Activated CD4-positive, alpha-beta T cell treated with anti-CD3 and anti-CD28 coated beads, Interleukin-2, amount 10 ng/mL, durations not matched to agents 7 days and 5 days (primary cell): Measurements from ENCODE around the gene RDH12. TPM values are rescaled to one million over a fixed set of nuclear protein-coding genes. Genes with fewer than 3 reads are reported as not detected.
"Not testable (repeated sequence)": the region's sequence is repeated elsewhere in the genome, so short reads cannot be mapped to it uniquely, and the experiment has no call there.

Experiments
- CTCF ChIA-PET: fragments of 350-600 bp; sonication (Branson Sonifier 250); formaldehyde crosslinking; loops from one replicate; lab custom pipeline; 2021; ENCODE audit warnings: antibody characterized with exemption; lab: Charles Lee
- POLR2A ChIA-PET: fragments of 350-600 bp; sonication (Branson Sonifier 250); formaldehyde crosslinking; loops from one replicate; lab custom pipeline; 2021; ENCODE audit warnings: antibody characterized with exemption; lab: Charles Lee
- DNase-seq: peaks from one replicate; pipeline ENCODE4 v3.0.0-alpha.2; 2020
- H3K27ac Mint-ChIP-seq: one replicate; pipeline ENCODE4 v1.8.0; 2021; ENCODE audit warnings: mild to moderate bottlenecking, moderate library complexity, mixed read lengths
- H3K27me3 Mint-ChIP-seq: one replicate; pipeline ENCODE4 v1.8.0; 2021; ENCODE audit warnings: mixed read lengths
- H3K36me3 Mint-ChIP-seq: one replicate; pipeline ENCODE4 v1.8.0; 2021; ENCODE audit warnings: low read depth, mixed read lengths
- H3K4me1 Mint-ChIP-seq: one replicate; pipeline ENCODE4 v1.8.0; 2021; ENCODE audit warnings: mixed read lengths
- H3K4me3 Mint-ChIP-seq: one replicate; pipeline ENCODE4 v1.8.0; 2021; ENCODE audit warnings: mild to moderate bottlenecking, moderate library complexity, mixed read lengths
- H3K9me3 Mint-ChIP-seq: one replicate; pipeline ENCODE4 v1.8.0; 2021; ENCODE audit warnings: mixed read lengths
- total RNA-seq, 2 experiments: library from RNA; stranded (reverse); gene quantifications; one replicate each; pipeline ENCODE4 v1.2.3, GENCODE V29; 2021

RDH12 gene
- total RNA-seq, 2 experiments from 2014 or later: not detected

DNA sequence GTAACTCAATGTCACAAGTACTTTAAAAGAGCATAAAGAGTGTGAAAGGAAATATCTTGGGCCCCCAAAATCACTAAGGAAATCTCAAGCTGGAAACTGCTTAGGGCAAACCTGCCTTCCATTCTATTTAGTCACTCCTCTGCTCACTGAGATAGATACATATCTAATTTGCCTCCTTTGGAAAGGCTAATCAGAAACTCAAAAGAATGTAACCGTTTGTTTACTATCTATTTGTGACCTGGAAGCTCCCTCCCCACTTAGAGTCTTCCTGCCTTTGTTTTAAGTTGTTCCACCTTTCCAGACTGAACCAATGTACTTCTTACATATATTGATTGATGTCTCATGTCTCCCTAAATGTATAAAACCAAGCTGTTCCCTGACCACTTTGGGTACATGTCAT lies 8.1 kb downstream of the RDH12 start:
- H3K27me3 Mint-ChIP-seq, DNase-seq, H3K4me3 Mint-ChIP-seq, H3K4me1 Mint-ChIP-seq, H3K36me3 Mint-ChIP-seq, H3K27ac Mint-ChIP-seq, POLR2A ChIA-PET: not testable (repeated sequence)
- CTCF ChIA-PET: interaction anchor here (0.6 kb wide), 2 partner anchors 70 to 284 kb away, joined by 3 read pairs; no protein-coding TSS in a partner anchor
- peaks cover 13% of the 10 kb centered on the region for H3K9me3 Mint-ChIP-seq

DNA sequence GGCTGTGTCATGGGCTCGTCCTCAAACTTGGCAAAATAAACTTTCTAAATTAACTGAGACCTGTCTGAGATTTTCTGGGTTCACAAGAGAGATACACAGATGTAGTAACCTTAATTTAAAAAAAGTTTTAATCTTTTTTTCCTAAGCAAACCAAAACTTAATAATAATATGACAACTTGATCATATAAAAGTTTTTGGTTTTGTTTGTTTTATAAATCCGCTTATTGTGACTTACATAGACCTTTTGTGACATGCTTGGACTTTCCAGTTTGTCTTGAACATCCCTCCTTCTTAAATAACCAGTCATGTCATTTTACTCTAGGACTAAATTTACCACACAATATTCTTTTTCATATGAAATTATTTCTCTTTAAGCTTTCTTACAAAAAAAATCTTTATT lies 8.5 kb downstream of the RDH12 start:
- ChIA-PET CTCF (interaction anchor here (0.6 to 1.4 kb wide), 4 partner anchors 70 to 285 kb away, joined by 3 to 4 read pairs (median 3); partner anchors contain the start of gene PIGH), POLR2A (no interaction called here)
- DNase-seq: no peak
- peaks cover 10% of the 10 kb centered on the region for H3K27me3 Mint-ChIP-seq
- peaks cover 6% of the 10 kb centered on the region for H3K36me3 Mint-ChIP-seq
- no peak overlapping the region for H3K27ac Mint-ChIP-seq
- H3K9me3 Mint-ChIP-seq: peaks cover 13% of the 10 kb centered on the region
- H3K4me1 Mint-ChIP-seq: no peaks in the 10 kb centered on the region
- H3K4me3 Mint-ChIP-seq: no peak overlapping the region

DNA sequence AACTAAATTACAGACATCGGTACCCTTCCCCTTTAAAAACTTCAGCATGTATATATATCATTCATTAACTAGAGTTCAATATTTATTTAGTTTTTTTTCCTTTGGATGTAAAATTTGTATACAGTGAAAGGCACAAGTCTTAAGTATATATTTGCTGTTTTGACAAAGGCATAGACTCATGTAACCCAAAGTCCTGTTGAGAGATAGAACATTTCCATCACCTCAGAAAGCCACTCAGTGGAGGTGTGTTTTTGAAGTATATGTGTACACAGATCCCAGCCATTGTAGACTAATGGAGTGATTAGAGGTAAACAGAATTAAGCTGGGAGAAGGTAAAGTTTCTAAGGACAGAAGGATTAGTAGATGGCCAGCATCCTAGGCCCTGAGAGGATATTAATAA lies 15.4 kb downstream of the RDH12 start:
- H3K9me3 Mint-ChIP-seq: no peaks in the 10 kb centered on the region

DNA sequence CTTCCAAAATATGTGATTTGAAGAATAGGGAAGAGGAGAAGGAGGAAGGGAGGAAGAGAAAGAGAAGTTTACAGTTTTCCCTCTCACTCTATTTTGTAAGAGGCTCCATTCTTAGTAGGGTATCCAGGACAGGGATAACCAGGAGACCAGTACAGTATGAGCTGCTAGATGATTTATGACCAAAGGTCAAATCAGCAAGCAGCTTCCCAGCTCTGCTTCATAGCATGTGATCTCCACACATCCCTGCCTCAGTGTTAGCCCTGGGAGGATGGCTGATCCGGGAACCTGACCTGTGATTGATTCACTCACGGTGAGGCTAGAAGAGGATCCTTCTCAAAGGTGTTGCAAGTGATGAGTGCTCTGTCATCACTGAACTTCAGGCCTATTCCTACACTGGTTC lies 16.6 kb downstream of the RDH12 start:
- no peaks in the 10 kb centered on the region for H3K9me3 Mint-ChIP-seq
- ChIA-PET CTCF (no interaction called here), POLR2A (no interaction called here)
- peaks cover 2% of the 10 kb centered on the region for H3K36me3 Mint-ChIP-seq
- no peak for DNase-seq
- H3K27ac Mint-ChIP-seq: no peak overlapping the region
- H3K27me3 Mint-ChIP-seq: peaks cover 36% of the 10 kb centered on the region
- peaks cover 3% of the 10 kb centered on the region for H3K4me1 Mint-ChIP-seq
- H3K4me3 Mint-ChIP-seq: no peak overlapping the region

More for the DNA sequence above, 15.4 kb downstream of the RDH12 start:
- Mint-ChIP-seq H3K4me3 (no peak overlapping the region), H3K27ac (no peak overlapping the region), H3K27me3 (peaks cover 25% of the 10 kb centered on the region), H3K36me3 (peaks cover under 1% of the 10 kb centered on the region), H3K4me1 (no peaks in the 10 kb centered on the region)
- DNase-seq: no peak
- POLR2A ChIA-PET: no interaction called here
- CTCF ChIA-PET: no interaction called here

DNA sequence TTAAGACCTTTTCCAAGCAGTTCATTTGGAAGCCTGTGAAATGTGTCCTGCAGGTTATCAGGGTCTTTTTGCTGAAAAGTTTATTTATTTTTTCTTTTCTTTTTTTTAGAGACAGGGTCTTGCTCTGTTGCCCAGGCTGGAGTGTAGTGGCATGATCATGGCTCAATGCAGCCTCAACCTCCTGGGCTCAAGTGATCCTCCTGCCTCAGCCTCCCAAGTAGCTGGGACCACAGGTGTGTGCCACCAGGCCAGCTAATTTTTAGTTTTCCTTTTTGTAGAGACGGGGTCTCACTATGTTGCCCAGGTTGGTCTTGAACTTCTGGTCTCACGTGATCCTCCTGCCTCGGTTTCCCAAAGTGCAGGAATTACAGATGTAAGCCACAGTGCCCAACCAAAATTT lies 17.7 kb downstream of the RDH12 start:
- peaks cover 42% of the 10 kb centered on the region for H3K27me3 Mint-ChIP-seq
- H3K27ac Mint-ChIP-seq, POLR2A ChIA-PET, CTCF ChIA-PET, H3K9me3 Mint-ChIP-seq, H3K4me1 Mint-ChIP-seq, H3K4me3 Mint-ChIP-seq, DNase-seq, H3K36me3 Mint-ChIP-seq: not testable (repeated sequence)

DNA sequence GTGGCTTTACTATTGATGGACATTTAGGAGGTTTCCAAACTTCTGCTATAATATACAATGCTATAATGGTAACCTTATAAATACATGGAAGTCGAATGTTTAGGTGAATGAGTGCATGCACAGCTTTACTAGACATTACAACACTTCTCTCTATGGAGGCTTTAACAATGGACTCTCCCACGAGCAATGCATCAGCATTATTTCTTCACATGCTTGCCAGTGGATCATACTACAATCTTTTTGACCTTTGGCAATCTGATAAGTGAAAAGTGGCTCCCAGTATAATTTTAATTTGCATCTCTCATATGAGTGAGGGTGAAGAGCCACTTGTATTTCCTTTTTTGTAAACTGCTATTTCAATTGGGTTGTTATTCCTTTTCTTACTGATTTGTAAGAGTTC lies 18.2 kb downstream of the RDH12 start:
- no peak overlapping the region for H3K4me3 Mint-ChIP-seq
- H3K27me3 Mint-ChIP-seq: peaks cover 43% of the 10 kb centered on the region
- POLR2A ChIA-PET: no interaction called here
- no peaks in the 10 kb centered on the region for H3K9me3 Mint-ChIP-seq
- no peak overlapping the region for H3K27ac Mint-ChIP-seq
- CTCF ChIA-PET: no interaction called here
- no peak for DNase-seq
- H3K4me1 Mint-ChIP-seq: peaks cover 3% of the 10 kb centered on the region
- H3K36me3 Mint-ChIP-seq: peaks cover 2% of the 10 kb centered on the region

DNA sequence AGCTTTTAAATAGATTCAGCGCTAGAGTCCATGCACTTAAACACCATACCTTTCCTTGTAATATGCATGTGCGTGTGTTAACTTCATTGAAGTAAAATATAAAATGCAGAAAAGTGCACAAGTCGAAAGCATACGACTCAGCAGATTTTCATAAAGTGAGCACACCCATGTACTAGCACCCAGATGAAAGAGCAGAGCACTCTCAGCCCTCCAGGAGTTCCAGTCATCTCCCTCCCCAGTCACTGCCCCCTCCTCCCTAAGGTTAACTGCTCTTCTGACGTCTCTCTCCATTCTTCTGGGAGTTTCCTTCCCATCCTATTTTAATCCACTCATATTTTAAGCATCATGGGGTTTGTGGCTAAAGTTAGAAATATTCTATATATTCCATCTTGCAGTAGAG lies 20.2 kb downstream of the RDH12 start:
- DNase-seq: no peak
- Mint-ChIP-seq H3K27ac (no peak overlapping the region), H3K36me3 (peaks cover 2% of the 10 kb centered on the region), H3K27me3 (peaks cover 43% of the 10 kb centered on the region), H3K4me1 (peaks cover 3% of the 10 kb centered on the region), H3K9me3 (no peaks in the 10 kb centered on the region), H3K4me3 (no peak overlapping the region)
- POLR2A ChIA-PET: no interaction called here
- CTCF ChIA-PET: interaction anchor here (1.2 to 2.1 kb wide), 2 partner anchors 8 to 21 kb away, joined by 4 read pairs; no protein-coding TSS in a partner anchor

DNA sequence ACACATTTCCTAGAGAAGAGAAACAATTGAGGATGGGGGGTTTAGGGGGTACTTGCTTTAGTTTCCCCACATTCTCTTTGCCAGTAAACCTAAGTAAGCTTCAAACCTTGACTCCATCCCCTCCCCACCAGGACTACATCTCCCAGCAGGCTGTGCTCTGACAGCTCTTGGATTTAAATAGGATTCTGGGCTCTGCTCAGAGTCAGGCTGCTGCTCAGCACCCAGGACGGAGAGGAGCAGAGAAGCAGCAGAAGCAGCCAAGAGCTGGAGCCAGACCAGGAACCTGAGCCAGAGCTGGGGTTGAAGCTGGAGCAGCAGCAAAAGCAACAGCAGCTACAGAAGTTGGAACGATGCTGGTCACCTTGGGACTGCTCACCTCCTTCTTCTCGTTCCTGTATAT lies 20.6 kb downstream of the RDH12 start:
- Mint-ChIP-seq H3K4me1 (peaks cover 3% of the 10 kb centered on the region), H3K4me3 (no peak overlapping the region), H3K36me3 (peaks cover 2% of the 10 kb centered on the region), H3K27ac (no peak overlapping the region), H3K27me3 (peaks cover 43% of the 10 kb centered on the region), H3K9me3 (no peaks in the 10 kb centered on the region)
- ChIA-PET CTCF (interaction anchor here (0.6 to 2.1 kb wide), 4 partner anchors 8 to 788 kb away, joined by 3 to 5 read pairs (median 4); no protein-coding TSS in a partner anchor), POLR2A (no interaction called here)
- DNase-seq: no peak

DNA sequence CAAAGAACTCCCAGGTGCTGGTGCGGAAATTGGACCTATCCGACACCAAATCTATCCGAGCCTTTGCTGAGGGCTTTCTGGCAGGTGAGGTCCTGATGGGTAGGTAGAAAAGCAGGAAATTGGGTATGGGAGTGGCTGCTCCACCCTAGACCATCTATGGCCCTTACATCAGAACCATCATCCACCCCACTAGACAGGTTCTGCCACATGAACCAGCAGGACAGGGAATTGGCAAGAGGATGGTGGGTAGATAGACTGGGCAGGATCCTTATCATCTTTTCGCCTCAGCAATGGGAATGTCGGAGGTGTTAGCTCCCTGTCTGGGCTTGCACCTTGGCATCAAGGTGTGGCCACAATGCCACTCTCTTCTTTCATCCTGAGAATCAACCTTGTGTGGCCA lies 23.5 kb downstream of the RDH12 start:
- ChIA-PET POLR2A (no interaction called here), CTCF (no interaction called here)
- Mint-ChIP-seq H3K4me1 (peaks cover 3% of the 10 kb centered on the region), H3K36me3 (peaks cover 2% of the 10 kb centered on the region), H3K27me3 (peaks cover 38% of the 10 kb centered on the region), H3K4me3 (no peak overlapping the region), H3K9me3 (no peaks in the 10 kb centered on the region), H3K27ac (no peak overlapping the region)
- DNase-seq: no peak

DNA sequence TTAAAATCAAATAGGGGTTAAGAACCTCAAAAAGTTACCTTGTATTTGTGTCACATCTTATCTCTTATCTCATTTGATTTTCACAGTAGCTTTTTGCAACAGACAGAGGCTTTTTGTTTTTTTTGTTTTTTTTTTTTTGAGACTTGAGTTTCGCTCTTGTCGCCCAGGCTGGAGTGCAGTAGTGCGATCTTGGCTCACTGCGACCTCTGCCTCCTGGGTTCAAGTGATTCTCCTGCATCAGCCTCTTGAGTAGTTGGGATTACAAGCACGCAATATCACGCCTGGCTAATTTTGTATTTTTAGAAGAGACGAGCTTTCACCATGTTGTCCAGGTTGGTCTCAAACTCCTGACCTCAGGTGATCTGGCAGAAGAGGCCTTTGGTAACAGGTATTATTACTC lies 25.7 kb downstream of the RDH12 start:
- Mint-ChIP-seq H3K9me3 (no peaks in the 10 kb centered on the region), H3K4me1 (peaks cover 3% of the 10 kb centered on the region), H3K36me3 (no peaks in the 10 kb centered on the region), H3K4me3 (no peak overlapping the region), H3K27me3 (peaks cover 20% of the 10 kb centered on the region), H3K27ac (no peak overlapping the region)
- no peak for DNase-seq
- CTCF ChIA-PET: interaction anchor here (0.5 to 1.1 kb wide), 4 partner anchors 11 to 150 kb away, joined by 3 to 4 read pairs (median 4); no protein-coding TSS in a partner anchor
- POLR2A ChIA-PET: no interaction called here

DNA sequence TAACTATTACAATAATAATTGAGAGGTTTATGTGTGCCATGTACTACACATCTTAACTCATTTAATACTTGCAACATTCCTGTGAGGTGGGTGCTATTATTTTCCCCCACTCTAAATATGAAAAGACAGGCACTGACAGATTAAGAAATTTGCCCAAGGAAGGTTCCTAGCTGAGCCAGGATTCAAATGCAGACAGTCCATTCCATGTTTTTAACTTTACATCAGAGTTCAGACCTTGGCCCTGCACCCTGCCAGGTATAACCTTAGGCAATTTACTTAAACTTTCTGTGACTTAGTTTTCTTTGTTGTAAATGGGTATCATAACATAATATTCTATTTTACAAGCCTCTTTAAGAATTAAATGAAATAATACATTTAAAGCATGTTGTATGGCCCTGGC lies 26.6 kb downstream of the RDH12 start:
- Mint-ChIP-seq H3K27ac (no peak overlapping the region), H3K4me3 (no peak overlapping the region), H3K9me3 (no peaks in the 10 kb centered on the region), H3K36me3 (no peaks in the 10 kb centered on the region), H3K27me3 (peaks cover 12% of the 10 kb centered on the region), H3K4me1 (no peaks in the 10 kb centered on the region)
- no peak for DNase-seq
- ChIA-PET POLR2A (no interaction called here), CTCF (no interaction called here)

DNA sequence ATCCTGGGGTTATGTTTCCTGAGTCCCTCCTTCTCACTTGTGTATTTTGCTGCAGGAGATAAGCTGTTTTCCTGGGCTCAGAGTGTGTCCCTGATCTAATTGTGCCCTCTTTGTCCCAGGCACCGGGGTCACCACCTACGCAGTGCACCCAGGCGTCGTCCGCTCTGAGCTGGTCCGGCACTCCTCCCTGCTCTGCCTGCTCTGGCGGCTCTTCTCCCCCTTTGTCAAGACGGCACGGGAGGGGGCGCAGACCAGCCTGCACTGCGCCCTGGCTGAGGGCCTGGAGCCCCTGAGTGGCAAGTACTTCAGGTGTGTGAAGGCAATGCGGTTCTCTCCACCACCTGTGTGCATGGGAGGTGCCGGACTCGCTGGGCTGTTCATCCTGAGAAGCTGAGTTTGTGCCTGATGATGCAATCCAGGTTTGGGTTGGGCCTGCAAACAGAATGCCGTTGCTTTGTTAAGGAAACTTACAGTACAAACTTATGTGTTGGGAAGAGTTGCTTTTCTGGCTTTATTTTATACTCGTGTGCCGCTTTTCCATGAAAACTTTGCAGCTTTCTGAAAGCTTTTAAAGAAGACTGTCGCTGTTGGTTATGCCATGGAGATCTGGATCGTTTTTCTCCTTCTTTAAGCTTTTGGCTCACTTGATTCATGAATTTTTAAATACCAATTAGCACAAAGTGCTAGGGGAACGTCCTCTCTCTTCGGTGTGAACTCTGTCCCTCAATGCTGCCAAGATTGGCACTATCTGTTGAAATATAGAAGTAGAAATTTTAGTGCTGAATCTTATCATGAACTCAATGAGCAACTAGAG lies 27.6 kb downstream of the RDH12 start:
- Mint-ChIP-seq H3K27me3 (peaks cover 3% of the 10 kb centered on the region), H3K9me3 (no peaks in the 10 kb centered on the region), H3K4me1 (no peaks in the 10 kb centered on the region), H3K4me3 (no peak overlapping the region), H3K36me3 (no peaks in the 10 kb centered on the region), H3K27ac (no peak overlapping the region)
- ChIA-PET POLR2A (no interaction called here), CTCF (no interaction called here)
- no peak for DNase-seq

DNA sequence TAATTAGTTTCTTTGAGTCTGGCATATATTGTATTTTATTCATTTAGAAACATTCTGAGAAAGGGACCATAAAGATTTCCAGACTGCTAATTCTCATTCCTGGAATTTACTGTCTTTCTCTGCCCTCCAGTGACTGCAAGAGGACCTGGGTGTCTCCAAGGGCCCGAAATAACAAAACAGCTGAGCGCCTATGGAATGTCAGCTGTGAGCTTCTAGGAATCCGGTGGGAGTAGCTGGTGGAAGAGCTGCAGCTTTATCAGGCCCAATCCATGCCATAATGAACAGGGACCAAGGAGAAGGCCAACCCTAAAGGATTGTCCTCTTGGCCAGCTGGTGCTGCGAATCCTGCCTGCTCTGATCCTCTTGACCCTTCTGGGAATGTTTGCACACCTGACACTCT lies 31.9 kb downstream of the RDH12 start:
- H3K27me3 Mint-ChIP-seq: no peaks in the 10 kb centered on the region
- H3K27ac Mint-ChIP-seq: no peak overlapping the region
- H3K9me3 Mint-ChIP-seq: no peaks in the 10 kb centered on the region
- H3K36me3 Mint-ChIP-seq: no peaks in the 10 kb centered on the region
- ChIA-PET POLR2A (no interaction called here), CTCF (no interaction called here)
- no peaks in the 10 kb centered on the region for H3K4me1 Mint-ChIP-seq
- H3K4me3 Mint-ChIP-seq: no peak overlapping the region
- no peak for DNase-seq
